ENCODE measurements around the gene TRAF3IP1. TPM values are rescaled to one million over a fixed set of nuclear protein-coding genes. Genes with fewer than 3 reads are reported as not detected.

TRAF3IP1 gene
- total and polyA plus RNA-seq, 2 of the 13 experiments (the other 11 are each of a cell fraction or from before 2014, with no cell fraction given), result 4.1 to 12.9 TPM

- TF ChIP-seq ZNF672 (CRISPR knock-in tag; IDR thresholded peaks at IDR 0.05) (no peak), NCOA1 (CRISPR knock-in tag; IDR thresholded peaks at IDR 0.05) (peak; percentile 81), ZNF264 (CRISPR knock-in tag; IDR thresholded peaks at IDR 0.05) (no peak), KLF9 (CRISPR knock-in tag; IDR thresholded peaks at IDR 0.05; ENCODE audit: low read depth) (peak; percentile 61; the same call in 1 of the 2 replicates), ZNF816 (CRISPR knock-in tag; IDR thresholded peaks at IDR 0.05; ENCODE audit: borderline replicate concordance) (no peak; the same call in 1 of the 2 replicates), HNRNPLL (IDR thresholded peaks at IDR 0.05; ENCODE audit: low read depth, low read length, poor library complexity, severe bottlenecking) (peak; percentile 91), MTF1 (CRISPR knock-in tag; IDR thresholded peaks at IDR 0.05) (no peak), ZNF205 (CRISPR knock-in tag; IDR thresholded peaks at IDR 0.05) (no peak), ZNF720 (CRISPR knock-in tag; IDR thresholded peaks at IDR 0.05) (no peak), ZFYVE20 (CRISPR knock-in tag; IDR thresholded peaks at IDR 0.05; ENCODE audit: borderline replicate concordance, low read depth) (no peak), PHF5A (CRISPR knock-in tag; IDR thresholded peaks at IDR 0.05; ENCODE audit: low read depth, unreplicated experiment) (no peak), ZMAT3 (CRISPR knock-in tag; conservative IDR thresholded peaks at IDR 0.05) (peak; percentile 94), ZNF362 (CRISPR knock-in tag; IDR thresholded peaks at IDR 0.05; ENCODE audit: borderline replicate concordance) (no peak), ZNF75D (CRISPR knock-in tag; IDR thresholded peaks at IDR 0.05; ENCODE audit: borderline replicate concordance) (no peak), KLF15 (CRISPR knock-in tag; IDR thresholded peaks at IDR 0.05; ENCODE audit: borderline replicate concordance) (no peak), KMT2A (CRISPR knock-in tag; IDR thresholded peaks at IDR 0.05) (peak; percentile 71), HOXA5 (CRISPR knock-in tag; IDR thresholded peaks at IDR 0.05) (peak; percentile 76; the same call in 1 of the 2 replicates), ZBTB39 (CRISPR knock-in tag; IDR thresholded peaks at IDR 0.05) (no peak), ZNF703 (CRISPR knock-in tag; IDR thresholded peaks at IDR 0.05; ENCODE audit: borderline replicate concordance) (no peak), MIXL1 (CRISPR knock-in tag; IDR thresholded peaks at IDR 0.05) (no peak), ELF3 (CRISPR knock-in tag; IDR thresholded peaks at IDR 0.05) (peak; percentile 81), CEBPB (IDR thresholded peaks at IDR 0.05; ENCODE audit: borderline replicate concordance, low read depth, low read length) (no peak), PHF8 (CRISPR knock-in tag; IDR thresholded peaks at IDR 0.05) (peak; percentile 81)
- TF ChIP-seq, protein P1, sequence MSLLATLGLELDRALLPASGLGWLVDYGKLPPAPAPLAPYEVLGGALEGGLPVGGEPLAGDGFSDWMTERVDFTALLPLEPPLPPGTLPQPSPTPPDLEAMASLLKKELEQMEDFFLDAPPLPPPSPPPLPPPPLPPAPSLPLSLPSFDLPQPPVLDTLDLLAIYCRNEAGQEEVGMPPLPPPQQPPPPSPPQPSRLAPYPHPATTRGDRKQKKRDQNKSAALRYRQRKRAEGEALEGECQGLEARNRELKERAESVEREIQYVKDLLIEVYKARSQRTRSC (CRISPR knock-in tag; IDR thresholded peaks at IDR 0.05; ENCODE audit: low read depth), result no peak
Measured at GRCh38 chr2:238288650-238289573, 31.4 kb upstream of the TRAF3IP1 start (continued).
